Measurements from ENCODE around the gene ALDH6A1.

DNA sequence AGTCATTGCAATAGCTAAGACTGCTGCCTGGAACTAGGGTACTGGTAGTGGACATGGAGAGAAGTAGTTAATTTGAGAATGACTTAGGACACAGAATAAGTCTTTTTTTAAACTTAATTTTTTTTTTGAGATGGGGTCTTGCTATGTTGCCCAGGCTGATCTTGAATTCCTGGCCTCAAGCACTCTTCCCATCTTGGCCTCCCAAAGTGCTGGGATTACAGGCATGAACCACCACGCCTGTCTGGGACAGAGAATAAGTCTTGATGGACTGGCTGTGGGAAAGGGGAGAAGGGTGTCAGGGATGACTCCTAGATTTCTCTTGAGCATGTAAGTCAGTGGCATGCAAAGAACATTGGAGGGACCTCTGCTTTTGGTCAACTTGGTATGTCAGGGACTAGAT, 43.4 kb upstream of the ALDH6A1 start:
- TF ChIP-seq, protein P1, sequence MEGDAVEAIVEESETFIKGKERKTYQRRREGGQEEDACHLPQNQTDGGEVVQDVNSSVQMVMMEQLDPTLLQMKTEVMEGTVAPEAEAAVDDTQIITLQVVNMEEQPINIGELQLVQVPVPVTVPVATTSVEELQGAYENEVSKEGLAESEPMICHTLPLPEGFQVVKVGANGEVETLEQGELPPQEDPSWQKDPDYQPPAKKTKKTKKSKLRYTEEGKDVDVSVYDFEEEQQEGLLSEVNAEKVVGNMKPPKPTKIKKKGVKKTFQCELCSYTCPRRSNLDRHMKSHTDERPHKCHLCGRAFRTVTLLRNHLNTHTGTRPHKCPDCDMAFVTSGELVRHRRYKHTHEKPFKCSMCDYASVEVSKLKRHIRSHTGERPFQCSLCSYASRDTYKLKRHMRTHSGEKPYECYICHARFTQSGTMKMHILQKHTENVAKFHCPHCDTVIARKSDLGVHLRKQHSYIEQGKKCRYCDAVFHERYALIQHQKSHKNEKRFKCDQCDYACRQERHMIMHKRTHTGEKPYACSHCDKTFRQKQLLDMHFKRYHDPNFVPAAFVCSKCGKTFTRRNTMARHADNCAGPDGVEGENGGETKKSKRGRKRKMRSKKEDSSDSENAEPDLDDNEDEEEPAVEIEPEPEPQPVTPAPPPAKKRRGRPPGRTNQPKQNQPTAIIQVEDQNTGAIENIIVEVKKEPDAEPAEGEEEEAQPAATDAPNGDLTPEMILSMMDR (IDR thresholded peaks at IDR 0.05), result no peak
- TF ChIP-seq POLR2A (IDR thresholded peaks at IDR 0.05), result no peak

All from lower leg skin (tissue), 3 donors.